HG03135 (cell line): Measurements from ENCODE around the gene INCENP.
A peak's percentile ranks its signal among the peaks of the same experiment; 100 is the strongest.
"Not testable (repeated sequence)": the region's sequence is repeated elsewhere in the genome, so short reads cannot be mapped to it uniquely, and the experiment has no call there.

Source experiments
- ATAC-seq: cut with Tn5 transposase; IDR thresholded peaks from one replicate; pipeline ENCODE4 v1.9.1; 2021; ENCODE audit warnings: mild to moderate bottlenecking, moderate library complexity; ENCODE audit not compliant: unreplicated experiment

Gene INCENP

GRCh38 chr11:62123669-62124185 lies at the start of gene INCENP:
Gene INCENP (plus strand): TSS chr11:62124011. CDS start chr11:62128162, 4,151 bp downstream.
- ATAC-seq: peak; percentile 96

DNA sequence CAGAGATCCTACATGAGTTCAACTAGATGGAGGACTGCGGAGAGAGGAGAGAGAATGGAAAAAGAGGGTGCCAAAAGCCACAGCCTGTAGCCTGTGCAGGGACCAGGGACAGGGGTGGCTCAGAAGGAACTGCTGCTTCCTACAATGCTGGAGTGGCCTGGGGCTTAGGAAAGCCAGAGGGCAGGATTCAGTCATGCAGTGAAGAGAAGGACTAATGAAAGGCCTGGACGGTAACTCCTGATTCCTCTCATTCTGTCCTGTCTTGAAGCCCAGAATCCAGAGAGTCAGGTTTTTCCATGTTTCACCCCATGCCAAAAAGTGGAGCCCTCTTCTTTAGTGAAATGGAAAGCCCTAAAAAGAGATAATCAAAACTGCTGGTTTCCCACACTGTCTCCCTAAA lies 48.4 kb upstream of the INCENP start:
- no peak for ATAC-seq

DNA sequence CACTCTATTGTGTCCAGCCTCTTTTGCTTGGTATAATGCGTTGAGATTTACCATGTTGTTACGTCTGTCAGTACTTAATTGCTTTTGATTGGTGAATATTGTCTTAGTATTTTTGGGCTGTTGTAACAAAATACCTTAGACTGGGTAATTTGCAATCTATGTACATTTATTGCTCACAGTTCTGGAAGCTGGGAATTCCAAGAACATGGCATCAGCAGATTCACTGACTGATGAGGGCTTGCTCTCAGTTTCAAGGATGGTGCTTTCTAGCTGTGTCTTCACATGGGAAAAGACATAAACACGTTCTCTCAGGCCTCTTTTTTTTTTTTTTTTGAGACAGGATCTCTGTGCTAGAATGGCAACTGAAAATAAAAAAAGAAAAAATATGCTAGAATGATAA lies 46.7 kb upstream of the INCENP start:
- ATAC-seq: no peak

DNA sequence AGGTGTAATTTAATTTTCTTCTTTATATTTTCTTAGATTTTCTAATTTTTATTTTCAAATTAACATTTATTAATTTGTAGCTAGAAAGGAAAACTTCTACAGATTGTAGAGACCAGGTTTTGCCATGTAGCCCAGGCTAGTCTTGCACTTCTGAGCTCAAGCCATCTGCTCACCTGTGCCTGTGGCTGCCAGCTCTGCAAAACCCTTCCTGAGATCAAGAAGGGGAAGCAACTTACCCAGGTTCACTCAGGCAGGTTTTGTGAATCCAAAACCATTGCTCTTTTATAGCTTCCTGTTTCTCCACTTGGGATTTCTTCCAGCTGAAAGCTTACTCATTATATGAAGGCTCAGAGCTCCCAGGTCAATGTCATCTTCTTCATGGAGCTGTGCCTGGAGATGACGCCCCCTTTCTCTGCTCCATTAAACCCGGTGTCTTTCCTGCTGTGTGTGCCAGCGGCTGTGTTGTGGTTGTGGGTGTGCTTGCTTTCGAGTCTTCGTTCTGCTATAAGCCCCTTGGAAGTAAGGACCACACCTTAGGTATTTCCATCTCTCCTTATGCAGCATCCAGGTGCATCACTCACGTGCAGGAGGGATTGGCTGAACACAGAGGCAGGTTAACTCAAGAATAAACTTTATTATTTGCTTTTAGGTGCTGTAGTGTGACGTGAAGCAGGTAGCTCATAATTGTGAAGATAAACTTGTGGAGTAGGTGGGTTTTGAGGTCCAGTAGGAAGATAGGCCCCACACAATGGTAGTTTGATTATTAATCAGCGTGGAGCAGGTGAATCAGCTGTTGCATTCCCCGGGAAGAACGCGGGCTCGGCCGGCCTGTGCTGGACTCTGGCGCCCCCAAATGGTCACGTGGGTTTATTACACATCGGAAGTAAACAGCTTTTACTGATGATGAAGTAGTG lies 42.2 kb upstream of the INCENP start:
- ATAC-seq: no peak

DNA sequence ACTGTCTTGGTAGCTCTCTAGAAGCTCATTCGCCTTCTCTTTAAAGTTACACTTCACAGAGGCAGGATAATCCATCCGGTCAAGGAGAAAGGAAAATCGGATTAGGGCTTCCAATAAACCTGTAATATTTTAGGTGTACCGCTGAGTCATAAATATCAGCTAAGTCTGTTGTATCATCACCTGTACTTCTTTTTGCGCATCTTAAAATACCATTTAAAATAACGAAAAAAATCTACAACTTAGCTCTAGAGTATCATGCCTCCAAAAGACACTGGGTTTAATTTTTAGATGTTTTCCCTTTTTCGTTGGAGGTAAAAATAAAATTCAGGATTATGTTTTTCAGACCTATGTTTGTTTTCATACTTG lies 41.5 kb upstream of the INCENP start:
- ATAC-seq: no peak

GRCh38 chr11:62084801-62085200 lies 39.0 kb upstream of the INCENP start:
- not testable (repeated sequence) for ATAC-seq

DNA sequence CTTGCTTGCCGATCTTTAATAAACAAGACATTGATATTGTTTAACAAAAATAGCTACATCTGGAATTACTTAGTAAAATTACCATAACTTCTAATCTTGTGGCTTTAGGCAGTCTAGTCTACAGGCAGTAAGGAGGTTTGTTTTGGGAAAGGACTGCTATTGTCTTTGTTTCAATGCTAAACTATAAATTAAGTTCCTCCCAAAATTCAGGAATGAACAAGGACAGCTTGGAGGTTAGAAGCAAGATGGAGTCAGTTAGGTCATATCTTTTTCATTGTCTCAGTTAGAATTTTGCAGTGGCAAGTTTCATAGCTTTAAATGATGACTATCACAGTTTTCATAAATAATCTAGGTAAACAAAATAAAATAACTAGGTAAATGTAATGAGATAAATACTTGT lies 36.1 kb upstream of the INCENP start:
- ATAC-seq: no peak

- ATAC-seq: no peak
These were observed 35.4 kb upstream of the INCENP start for GRCh38 chr11:62088331-62088933.

DNA sequence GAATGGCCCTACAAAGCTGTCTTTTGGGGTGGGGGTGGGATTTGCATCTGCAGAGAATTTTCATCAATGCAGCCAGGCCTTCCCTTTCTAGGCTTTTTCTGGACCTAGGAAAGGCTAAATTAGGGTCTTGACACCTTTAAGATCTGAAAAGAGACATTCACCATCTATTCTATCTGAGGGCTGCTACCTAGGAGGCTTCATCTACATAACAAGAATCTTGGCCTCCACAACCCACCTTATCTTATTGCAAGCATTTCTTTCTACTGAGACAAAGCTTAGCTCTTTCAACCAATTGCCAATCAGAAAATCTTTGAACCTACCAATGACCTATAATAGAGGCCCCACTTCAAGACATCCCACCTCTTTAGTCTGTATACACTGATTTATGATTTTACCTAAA lies 20.7 kb upstream of the INCENP start:
- ATAC-seq: no peak

DNA sequence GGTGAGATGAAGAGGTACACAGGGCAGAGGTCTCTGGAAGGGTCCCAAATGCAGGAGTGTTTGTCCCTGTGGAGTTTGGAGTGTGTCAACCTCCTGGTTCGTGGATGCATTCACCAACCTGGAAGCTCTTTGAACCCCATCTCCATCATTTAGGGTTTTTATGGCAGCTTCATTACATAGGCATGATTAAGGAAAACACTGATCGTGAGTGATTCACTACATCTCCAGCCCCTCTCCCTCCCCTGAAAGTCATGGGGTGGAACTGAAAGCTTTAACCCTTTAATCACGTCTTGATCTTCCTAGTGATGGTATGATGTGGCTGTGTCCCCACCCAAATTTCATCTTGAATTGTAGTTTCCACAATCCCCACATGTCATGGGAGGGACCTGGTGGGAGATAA lies 19.8 kb upstream of the INCENP start:
- no peak for ATAC-seq

DNA sequence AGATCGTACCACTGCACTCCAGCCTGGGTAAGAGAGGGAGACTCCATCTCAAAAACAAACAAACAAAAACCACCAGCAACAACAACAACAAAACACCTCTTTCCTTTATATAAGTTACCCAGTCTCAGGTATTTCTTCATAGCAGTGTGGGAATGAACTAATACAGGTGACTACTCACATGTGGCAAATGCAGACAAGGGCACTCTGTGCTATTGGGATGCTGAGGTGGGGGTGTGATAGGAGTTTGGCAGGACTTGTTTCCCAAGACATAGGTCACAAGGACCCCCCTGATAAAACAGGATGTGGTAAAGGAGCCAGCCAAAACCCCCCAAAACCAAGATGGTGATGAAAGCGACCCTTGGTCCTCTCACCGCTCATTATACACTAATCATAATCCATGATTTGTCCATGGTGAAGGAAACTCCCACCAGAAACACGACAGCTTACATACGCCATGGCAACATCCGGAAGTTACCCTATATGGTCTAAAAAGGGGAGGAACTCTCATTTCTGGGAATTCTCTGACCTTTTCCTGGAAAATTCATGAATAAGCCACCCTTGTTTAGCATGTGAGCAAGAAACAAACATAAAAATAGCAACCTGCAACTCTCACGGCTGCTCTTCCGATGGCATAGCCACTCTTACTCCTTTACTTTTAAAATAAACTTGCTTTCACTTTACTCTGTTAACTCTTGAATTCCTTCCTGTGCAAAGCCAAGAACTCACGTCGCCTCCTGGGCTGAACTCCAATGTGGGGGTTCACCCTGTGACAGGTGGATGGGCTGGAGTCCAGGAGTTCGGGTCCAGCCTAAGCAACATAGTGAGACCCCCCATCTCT lies 18.8 kb upstream of the INCENP start:
- no peak for ATAC-seq

DNA sequence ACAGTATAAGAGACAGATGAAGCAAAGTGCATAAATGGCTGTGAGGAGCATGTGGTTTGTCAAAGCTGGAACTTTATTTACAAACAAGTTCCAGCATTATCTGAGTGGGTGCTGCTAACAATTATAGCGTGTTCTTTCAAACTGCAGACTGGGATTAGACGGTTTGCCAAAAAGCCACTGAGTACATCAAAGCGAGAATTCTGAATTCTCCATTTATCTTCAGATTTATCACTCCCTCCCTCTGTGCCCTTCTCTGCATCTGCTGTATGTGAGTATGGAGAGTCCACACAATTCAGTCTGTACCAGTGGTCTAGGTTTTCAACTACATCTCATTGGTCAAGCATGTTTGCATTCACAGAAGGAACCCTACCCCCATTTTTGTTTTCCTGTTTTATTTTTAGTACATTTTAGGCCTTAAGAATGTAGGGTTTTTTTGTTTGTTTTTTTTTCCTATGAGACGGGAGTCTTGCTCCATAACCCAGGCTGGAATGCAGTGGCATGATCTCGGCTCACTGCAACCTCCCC lies 18.1 kb upstream of the INCENP start:
- ATAC-seq: no peak

- ATAC-seq: no peak
These were observed 15.6 kb upstream of the INCENP start for GRCh38 chr11:62108017-62108750.

DNA sequence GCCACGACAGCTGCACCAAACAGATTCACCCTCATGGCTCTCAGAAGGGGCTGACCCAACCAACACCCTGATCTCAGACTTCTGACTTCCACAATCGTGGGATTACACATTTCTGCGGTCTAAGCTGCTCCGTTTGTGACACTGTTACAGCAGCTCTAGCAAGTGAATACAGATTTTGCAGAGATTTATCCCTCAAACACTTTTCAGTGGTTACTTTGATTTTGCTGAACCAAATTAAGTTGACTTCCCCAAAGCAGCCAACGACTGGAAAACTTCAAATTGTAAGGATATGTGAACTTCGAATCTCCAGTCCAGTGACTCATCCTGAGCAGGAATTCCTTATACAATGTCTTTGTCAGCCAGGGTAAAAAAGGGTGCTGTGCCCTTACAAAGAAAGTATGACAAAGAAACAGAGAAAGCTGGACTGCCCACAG lies 14.8 kb upstream of the INCENP start:
- no peak for ATAC-seq

- ATAC-seq: no peak
These were observed 8.6 kb upstream of the INCENP start for GRCh38 chr11:62115085-62115694.

GRCh38 chr11:62116451-62116850 lies 7.4 kb upstream of the INCENP start:
- no peak for ATAC-seq

DNA sequence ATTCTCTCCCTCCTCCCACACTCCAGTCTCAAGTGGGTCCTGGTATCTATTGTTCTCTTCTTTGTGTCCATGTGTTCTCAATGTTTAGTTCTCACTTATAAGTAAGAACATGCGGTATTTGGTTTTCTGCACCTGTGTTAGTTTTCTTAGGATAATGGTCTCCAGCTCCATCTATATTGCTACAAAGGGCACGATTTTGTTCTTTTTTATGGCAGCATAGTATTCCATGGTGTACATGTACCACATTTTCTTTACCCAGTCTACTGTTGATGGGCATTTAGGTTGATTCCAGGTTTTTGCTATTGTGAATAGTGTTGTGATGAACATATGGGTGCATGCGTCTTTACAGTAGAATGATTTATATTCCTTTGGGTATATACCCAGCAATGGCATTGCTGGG lies 4.2 kb upstream of the INCENP start:
- ATAC-seq: no peak

DNA sequence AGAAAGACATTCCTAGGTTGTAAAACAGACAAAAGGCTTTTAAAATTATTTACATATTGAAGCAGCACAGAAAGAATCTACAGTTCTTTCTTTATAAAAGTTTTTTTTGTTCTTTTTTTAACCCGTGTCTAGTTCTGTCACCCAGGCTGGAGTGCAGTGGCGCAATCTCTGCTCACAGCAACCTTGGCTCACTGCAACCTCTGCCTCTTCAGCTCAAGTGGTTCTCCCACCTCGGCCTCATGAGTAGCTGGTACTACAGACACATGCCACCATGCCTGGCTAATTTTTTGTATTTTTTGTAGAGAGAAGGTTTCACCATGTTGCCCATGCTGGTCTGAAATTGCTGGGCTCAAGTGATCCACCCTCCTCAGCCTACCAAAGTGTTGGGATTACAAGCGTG lies 3.8 kb upstream of the INCENP start:
- ATAC-seq: no peak

GRCh38 chr11:62120431-62120830 lies 3.4 kb upstream of the INCENP start:
- no peak for ATAC-seq

DNA sequence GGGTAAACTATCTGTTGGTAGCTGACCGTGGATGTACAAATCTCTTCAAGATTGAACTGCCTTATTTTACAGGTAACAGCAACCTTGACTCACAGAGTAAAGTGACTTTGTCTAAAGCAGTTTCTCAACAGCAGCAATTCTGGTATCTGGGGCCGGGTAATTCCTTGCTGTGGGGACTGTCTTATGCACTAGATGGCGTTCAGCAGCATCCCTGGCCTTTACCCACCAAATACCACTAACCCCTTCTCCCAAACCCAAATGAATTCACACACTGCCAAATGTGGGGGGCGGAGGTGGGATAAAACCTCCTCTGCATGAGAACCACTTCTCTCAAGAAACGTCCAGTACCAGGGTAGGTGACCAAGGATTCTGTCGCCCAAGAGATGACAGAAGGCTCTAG lies 1.7 kb upstream of the INCENP start:
- no peak for ATAC-seq
